DOHH2 (cell line): Measurements from ENCODE around the gene MAPK11.

Experiments
- H3F3A ChIP-seq: fragments of 200-600 bp; sonication (generic), shearing (Covaris generic); 2 replicates; pipeline ENCODE4 v1.6.0; 2016; ENCODE audit warnings: antibody characterized with exemption, mild to moderate bottlenecking; ENCODE audit not compliant: control insufficient read depth, insufficient read depth
- H3K27ac ChIP-seq: fragments of 200-600 bp; sonication (generic); 2 replicates; pipeline ENCODE4 v1.5.1; 2014; ENCODE audit warnings: low read depth, mild to moderate bottlenecking, low read length, moderate library complexity
- H3K27me3 ChIP-seq: fragments of 200-600 bp; sonication (generic); 2 replicates; pipeline ENCODE4 v1.6.1; 2014; ENCODE audit warnings: mild to moderate bottlenecking, low read length, mixed read lengths; ENCODE audit not compliant: control insufficient read depth
- H3K36me3 ChIP-seq: fragments of 200-600 bp; sonication (generic); 2 replicates; pipeline ENCODE4 v1.6.1; 2014; ENCODE audit warnings: mild to moderate bottlenecking, low read length, moderate library complexity, mixed read lengths; ENCODE audit not compliant: control insufficient read depth
- H3K4me1 ChIP-seq: fragments of 200-600 bp; sonication (generic); 2 replicates; pipeline ENCODE4 v1.6.1; 2014; ENCODE audit warnings: mild to moderate bottlenecking, low read length, mixed read lengths; ENCODE audit not compliant: control insufficient read depth
- H3K4me2 ChIP-seq: fragments of 200-600 bp; sonication (generic); 2 replicates; pipeline ENCODE4 v1.6.0; 2014; ENCODE audit warnings: mild to moderate bottlenecking, low read length, moderate library complexity
- H3K4me3 ChIP-seq: fragments of 200-600 bp; sonication (generic); 2 replicates; pipeline ENCODE4 v1.5.1; 2014; ENCODE audit warnings: mild to moderate bottlenecking, low read length, mixed read lengths
- H3K79me2 ChIP-seq: fragments of 200-600 bp; sonication (generic); 2 replicates; pipeline ENCODE4 v1.6.1; 2014; ENCODE audit warnings: mild to moderate bottlenecking, low read length, mixed read lengths; ENCODE audit not compliant: control insufficient read depth
- H3K9me2 ChIP-seq: fragments of 200-600 bp; sonication (generic); replicated peaks from 2 replicates; pipeline ENCODE4 v1.6.1; 2014; ENCODE audit warnings: mild to moderate bottlenecking, low read length, mixed read lengths; ENCODE audit not compliant: control insufficient read depth
- H3K9me3 ChIP-seq: fragments of 200-600 bp; sonication (generic); 2 replicates; pipeline ENCODE4 v1.6.1; 2014; ENCODE audit warnings: antibody characterized with exemption, low read length, mixed read lengths; ENCODE audit not compliant: control insufficient read depth, insufficient read depth
- H4K20me1 ChIP-seq: fragments of 200-600 bp; sonication (generic); 2 replicates; pipeline ENCODE4 v1.6.0; 2014; ENCODE audit warnings: low read depth, mild to moderate bottlenecking, antibody characterized with exemption, low read length, moderate library complexity; ENCODE audit not compliant: control insufficient read depth, insufficient read depth
- EZH2phosphoT487 ChIP-seq: fragments of 200-600 bp; sonication (generic); IDR thresholded peaks from 2 replicates; pipeline ENCODE4 v1.6.1; 2017; ENCODE audit warnings: borderline replicate concordance, mild to moderate bottlenecking, antibody characterized with exemption, low read length, moderate library complexity, mixed read lengths
- TF ChIP-seq, protein P1 (sequence below): fragments of 200-600 bp; sonication (generic); IDR thresholded peaks from one replicate; pipeline ENCODE4 v1.5.1; 2014; ENCODE audit warnings: antibody characterized with exemption, mild to moderate bottlenecking, low read depth, low read length; ENCODE audit not compliant: poor library complexity, severe bottlenecking

The MAPK11 gene

GRCh38 chr22:50305923-50306566 is 35.9 kb upstream of the MAPK11 start:
- Histone ChIP-seq H4K20me1 (peaks cover 10% of the 10 kb centered on the region), H3K9me2 (no peaks in the 10 kb centered on the region), H3K9me3 (no peaks in the 10 kb centered on the region), H3F3A (peaks cover 37% of the 10 kb centered on the region), H3K79me2 (peaks cover 59% of the 10 kb centered on the region), H3K4me2 (peak overlapping the region; percentile 99), H3K4me1 (peaks cover 79% of the 10 kb centered on the region), H3K4me3 (peak overlapping the region; percentile 97), H3K27me3 (no peaks in the 10 kb centered on the region), H3K36me3 (peaks cover 37% of the 10 kb centered on the region), H3K27ac (peak overlapping the region; percentile 88)
- TF ChIP-seq, protein P1, sequence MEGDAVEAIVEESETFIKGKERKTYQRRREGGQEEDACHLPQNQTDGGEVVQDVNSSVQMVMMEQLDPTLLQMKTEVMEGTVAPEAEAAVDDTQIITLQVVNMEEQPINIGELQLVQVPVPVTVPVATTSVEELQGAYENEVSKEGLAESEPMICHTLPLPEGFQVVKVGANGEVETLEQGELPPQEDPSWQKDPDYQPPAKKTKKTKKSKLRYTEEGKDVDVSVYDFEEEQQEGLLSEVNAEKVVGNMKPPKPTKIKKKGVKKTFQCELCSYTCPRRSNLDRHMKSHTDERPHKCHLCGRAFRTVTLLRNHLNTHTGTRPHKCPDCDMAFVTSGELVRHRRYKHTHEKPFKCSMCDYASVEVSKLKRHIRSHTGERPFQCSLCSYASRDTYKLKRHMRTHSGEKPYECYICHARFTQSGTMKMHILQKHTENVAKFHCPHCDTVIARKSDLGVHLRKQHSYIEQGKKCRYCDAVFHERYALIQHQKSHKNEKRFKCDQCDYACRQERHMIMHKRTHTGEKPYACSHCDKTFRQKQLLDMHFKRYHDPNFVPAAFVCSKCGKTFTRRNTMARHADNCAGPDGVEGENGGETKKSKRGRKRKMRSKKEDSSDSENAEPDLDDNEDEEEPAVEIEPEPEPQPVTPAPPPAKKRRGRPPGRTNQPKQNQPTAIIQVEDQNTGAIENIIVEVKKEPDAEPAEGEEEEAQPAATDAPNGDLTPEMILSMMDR = no peak
- TF ChIP-seq EZH2phosphoT487 = no peak

- peaks cover 15% of the 10 kb centered on the region for H4K20me1 ChIP-seq
- H3K4me2 ChIP-seq = peak overlapping the region; percentile 99
- peaks cover 42% of the 10 kb centered on the region for H3K36me3 ChIP-seq
- H3K79me2 ChIP-seq = peaks cover 65% of the 10 kb centered on the region
- no peaks in the 10 kb centered on the region for H3K9me2 ChIP-seq
- H3K4me1 ChIP-seq = peaks cover 82% of the 10 kb centered on the region
- no peak for TF ChIP-seq EZH2phosphoT487
- TF ChIP-seq, protein P1 = no peak
- peak overlapping the region; percentile 88 for H3K27ac ChIP-seq
- no peaks in the 10 kb centered on the region for H3K9me3 ChIP-seq
- H3F3A ChIP-seq = peaks cover 36% of the 10 kb centered on the region
- no peaks in the 10 kb centered on the region for H3K27me3 ChIP-seq
- peak overlapping the region; percentile 97 for H3K4me3 ChIP-seq
Observed at GRCh38 chr22:50305393-50305922, 35.3 kb upstream of the MAPK11 start.

DNA sequence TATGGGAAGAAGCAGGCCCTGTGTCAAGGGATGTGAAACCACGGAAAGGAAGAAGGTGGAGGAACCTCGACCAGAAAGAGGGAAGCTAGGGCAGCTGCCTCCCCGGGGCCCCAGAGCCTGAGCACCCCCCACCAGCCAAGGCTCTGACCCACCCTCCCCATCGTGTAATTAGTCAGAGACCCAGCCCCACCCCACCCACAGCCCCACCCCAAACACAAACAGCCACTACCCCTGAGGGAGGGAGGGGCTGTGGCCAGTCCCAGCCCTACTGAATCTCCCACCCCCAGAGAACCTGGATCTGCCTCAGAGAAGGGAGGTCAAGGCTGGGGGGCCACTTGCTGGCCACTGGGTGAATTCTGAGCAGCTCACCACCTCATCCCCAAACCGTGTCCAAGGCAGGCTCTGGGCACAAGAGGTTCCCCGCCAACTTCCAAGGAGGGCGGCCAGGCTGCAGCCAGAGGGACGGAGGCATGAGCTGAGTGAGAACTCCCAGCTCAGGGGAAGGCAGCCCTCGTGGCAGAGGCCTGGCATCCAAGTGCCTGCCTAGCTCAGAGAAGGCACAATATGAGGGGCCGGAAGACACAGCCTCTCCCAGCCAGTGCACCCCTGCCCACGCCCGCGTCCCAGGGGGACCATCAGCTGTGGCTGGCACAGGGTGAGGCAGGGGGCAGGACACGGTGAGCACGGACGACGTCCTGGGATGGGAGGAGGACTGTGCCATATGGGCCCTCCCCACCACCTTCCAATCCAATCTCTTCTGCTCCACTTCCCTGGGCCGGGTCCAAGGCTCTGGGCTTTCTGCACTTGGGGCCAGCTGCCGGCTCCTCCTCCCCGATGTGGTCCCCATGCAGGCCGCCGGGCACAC is 34.6 kb upstream of the MAPK11 start:
- H3K4me1 ChIP-seq = peaks cover 86% of the 10 kb centered on the region
- peak overlapping the region; percentile 97 for H3K4me3 ChIP-seq
- no peak for TF ChIP-seq EZH2phosphoT487
- TF ChIP-seq, protein P1 = no peak
- H3K4me2 ChIP-seq = peak overlapping the region; percentile 99
- H3K27me3 ChIP-seq = no peaks in the 10 kb centered on the region
- H3K9me2 ChIP-seq = no peaks in the 10 kb centered on the region
- peaks cover 42% of the 10 kb centered on the region for H3K36me3 ChIP-seq
- H4K20me1 ChIP-seq = peaks cover 15% of the 10 kb centered on the region
- peaks cover 31% of the 10 kb centered on the region for H3F3A ChIP-seq
- peak overlapping the region; percentile 88 for H3K27ac ChIP-seq
- H3K79me2 ChIP-seq = peaks cover 72% of the 10 kb centered on the region
- no peaks in the 10 kb centered on the region for H3K9me3 ChIP-seq
